ENCODE data around the gene RAB18.
"Not testable (repeated sequence)": the region's sequence is repeated elsewhere in the genome, so short reads cannot be mapped to it uniquely, and the experiment has no call there.

RAB18 gene

GRCh38 chr10:27504007-27504807 lies at the start of gene RAB18:
Gene RAB18 (plus strand): TSS chr10:27504304. CDS start chr10:27504370, 66 bp downstream.
- DNase-seq: peak; percentile 40

- no peak for DNase-seq
Measured at GRCh38 chr10:27454837-27455236, 49.3 kb upstream of the RAB18 start.

DNA sequence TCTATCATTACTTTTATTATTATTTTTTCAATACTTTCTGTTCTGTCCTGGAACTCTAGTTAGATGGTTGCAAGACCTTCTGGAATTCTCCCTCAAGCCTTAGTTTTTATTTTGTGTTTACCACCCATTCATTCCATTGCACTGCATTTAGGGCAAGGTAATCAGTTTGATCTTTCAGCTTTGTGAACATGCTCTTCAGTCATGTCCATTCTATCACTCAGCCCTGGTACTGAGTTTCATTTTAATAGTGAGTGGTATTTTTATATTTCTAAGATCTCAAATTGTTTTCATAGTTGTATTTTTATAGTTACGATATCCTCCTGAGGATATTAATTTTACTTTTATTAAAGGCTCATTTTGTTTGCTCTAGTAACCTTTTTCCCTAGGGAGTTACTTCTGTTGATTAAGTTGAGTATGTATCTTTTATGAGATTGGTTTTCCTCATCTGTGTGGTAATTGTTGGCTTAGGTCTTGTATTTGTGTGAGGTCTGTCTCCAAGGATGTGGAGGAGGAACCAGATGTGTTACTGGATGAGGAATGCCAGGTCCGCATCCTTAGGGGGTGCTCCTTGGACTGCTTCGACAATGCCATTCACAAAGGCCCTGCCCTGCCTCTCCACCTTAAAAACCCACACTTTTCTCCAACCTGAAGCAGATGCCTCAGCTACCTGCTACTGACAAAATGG lies 46.7 kb upstream of the RAB18 start:
- DNase-seq: no peak

- DNase-seq: no peak
Measured at GRCh38 chr10:27457966-27458365, 46.1 kb upstream of the RAB18 start.

GRCh38 chr10:27461312-27461711 lies 42.8 kb upstream of the RAB18 start:
- no peak for DNase-seq

GRCh38 chr10:27463961-27464360 lies 40.1 kb upstream of the RAB18 start:
- no peak for DNase-seq

DNA sequence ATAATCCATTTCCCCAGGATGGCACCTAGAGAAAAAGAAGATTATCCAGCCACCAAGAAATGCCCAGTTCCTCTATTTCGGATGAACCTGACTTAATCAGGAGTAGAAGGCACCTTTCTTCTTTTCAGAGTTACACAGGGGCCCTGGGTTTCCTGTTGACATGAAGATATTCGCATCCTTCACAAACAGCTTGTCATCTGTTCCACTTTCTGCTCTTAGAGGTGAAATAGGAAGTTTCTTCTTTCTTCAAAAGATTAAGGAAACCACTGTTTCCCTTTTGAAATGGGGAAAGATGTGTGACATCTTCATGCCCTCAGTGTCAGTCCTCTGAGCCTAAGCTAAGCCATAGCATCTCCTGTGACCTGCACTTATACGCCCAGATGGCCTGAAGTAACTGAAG lies 39.1 kb upstream of the RAB18 start:
- DNase-seq: no peak

DNA sequence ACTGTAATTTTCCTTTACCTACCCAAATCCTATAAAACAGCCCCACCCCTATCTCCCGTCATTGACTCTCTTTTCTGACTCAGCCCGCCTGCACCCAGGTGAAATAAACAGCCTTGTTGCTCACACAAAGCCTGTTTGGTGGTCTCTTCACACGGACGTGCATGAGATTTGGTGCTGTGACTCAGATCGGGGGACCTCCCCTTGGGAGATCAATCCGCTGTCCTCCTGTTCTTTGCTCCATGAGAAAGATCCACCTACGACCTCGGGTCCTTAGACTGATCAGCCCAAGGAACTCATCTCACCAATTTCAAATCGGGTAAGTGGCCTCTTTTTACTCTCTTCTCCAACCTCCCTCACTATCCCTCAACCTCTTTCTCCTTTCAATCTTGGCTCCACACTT lies 38.5 kb upstream of the RAB18 start:
- DNase-seq: not testable (repeated sequence)

- DNase-seq: no peak
Measured at GRCh38 chr10:27470885-27471284, 33.2 kb upstream of the RAB18 start.

DNA sequence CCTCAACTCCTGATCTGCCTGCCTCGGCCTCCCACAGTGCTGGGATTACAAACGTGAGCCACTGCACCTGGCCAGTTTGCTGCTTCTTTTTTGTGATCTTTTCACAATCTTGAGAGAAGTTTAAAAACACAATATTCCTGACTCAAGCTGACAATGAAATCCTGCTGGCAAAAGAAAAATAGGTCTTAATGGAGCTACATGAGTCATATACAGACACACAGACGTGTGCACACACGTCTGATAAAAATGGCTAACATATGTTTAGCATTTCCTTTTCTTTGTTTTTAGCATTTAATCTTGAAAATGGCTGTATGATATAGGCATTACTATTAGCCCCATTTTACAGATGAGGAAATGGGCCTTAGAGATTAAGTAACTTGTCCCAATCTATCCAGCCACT lies 29.4 kb upstream of the RAB18 start:
- no peak for DNase-seq

- no peak for DNase-seq
Measured at GRCh38 chr10:27479016-27479415, 25.1 kb upstream of the RAB18 start.

- no peak for DNase-seq
Measured at GRCh38 chr10:27481486-27481885, 22.6 kb upstream of the RAB18 start.

GRCh38 chr10:27482984-27483956 lies 20.8 kb upstream of the RAB18 start:
- DNase-seq: no peak

DNA sequence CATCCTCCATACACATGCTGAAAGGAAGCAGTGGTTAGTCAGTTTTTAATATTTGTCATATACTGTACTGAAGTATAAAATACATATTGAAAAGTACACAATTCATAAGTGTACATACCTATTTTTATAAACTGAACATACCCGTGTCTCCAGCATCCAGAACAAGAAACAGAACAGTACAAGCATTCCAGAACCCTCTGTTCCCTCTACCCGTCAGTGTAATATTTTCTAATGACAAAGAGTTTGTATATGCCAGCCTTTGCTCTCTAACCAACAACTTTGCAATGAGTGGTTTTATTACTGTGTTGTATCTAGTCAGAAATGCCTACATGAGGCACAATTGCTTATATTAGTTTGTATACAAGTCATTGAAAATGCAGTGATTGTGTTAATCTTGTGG lies 18.7 kb upstream of the RAB18 start:
- DNase-seq: no peak

DNA sequence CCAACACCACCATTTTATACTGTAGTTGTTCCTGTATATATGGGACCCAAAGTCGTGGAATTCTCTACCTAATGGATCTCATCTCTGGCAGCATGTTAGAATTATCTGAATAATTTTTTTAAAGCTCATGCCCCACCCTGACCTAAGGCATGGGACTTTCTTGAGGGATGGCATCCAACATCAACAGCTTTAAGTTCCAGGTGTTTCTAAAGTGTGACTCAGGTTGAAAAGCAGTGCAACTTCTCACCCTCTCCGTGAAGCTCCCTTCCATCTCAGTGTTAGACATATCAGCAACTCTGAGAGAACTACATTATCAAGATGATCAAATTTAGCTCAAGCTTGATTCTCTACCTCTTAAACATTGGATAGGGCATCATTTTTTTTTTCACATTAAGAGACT lies 18.1 kb upstream of the RAB18 start:
- DNase-seq: no peak

DNA sequence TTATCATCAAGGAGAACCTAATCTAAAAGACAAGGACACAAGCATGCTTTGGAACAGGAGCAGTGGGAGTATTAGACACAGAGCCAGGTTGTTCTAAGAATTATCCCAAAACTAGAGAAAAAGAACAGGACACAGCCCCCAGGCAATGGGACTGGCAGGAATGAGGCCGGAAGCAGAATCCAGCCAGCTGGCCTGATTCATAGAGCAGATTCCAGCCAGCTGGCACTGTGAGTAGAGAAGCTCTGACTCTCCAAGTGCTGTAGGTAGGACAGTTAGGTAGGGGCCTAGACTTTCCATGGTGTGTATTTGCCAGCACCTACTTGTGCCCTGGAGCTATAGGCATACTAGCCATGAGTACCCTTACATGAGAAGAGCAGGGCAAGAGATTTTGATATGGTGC lies 13.3 kb upstream of the RAB18 start:
- no peak for DNase-seq

- no peak for DNase-seq
Measured at GRCh38 chr10:27494116-27494805, 9.8 kb upstream of the RAB18 start.

DNA sequence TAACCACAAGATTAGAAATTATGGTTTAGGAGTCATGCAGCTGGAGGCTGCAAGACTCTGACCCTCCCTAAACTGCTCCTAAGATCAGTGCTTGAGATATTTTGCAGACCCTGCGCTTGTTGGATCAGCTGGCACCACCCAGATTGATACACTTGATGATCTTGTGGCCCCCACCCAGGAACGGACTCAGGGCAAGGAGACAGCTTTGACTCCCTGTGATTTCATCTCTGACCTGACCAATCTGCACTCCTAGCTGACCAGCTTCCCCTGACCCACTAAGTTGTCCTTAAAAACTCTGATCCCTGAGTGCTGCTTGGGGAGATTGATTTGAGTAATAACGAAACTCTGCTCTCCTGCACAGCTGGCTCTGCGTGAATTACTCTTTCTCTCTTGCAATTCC lies 8.0 kb upstream of the RAB18 start:
- no peak for DNase-seq

- no peak for DNase-seq
Measured at GRCh38 chr10:27500096-27500495, 4.0 kb upstream of the RAB18 start.

GRCh38 chr10:27500886-27501285 lies 3.2 kb upstream of the RAB18 start:
- no peak for DNase-seq

DNA sequence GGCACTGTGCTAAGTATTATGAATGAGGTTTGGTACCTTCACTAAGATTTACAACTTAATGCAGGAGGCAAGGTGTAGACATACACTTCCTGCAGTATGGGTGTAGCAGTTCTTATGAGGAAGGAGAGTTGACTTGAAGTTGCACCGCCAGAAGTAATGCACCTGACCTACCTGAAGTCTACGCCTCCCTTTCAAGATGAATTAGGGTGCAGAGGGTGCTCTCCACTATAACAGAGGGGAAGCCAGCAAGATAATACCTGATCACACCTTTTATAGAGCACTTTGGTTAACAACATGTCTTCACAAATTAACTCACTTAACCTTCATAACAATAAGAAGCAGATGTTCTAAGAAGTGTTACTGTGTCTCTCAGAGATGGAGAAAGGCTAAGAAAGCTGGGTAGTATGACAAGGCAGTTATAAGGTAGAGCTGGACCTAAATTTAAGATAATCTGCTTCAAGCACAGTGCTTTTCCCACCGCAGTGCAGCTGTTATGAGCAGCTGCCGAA lies 552 bp upstream of the RAB18 start:
- no peak for DNase-seq

DNA sequence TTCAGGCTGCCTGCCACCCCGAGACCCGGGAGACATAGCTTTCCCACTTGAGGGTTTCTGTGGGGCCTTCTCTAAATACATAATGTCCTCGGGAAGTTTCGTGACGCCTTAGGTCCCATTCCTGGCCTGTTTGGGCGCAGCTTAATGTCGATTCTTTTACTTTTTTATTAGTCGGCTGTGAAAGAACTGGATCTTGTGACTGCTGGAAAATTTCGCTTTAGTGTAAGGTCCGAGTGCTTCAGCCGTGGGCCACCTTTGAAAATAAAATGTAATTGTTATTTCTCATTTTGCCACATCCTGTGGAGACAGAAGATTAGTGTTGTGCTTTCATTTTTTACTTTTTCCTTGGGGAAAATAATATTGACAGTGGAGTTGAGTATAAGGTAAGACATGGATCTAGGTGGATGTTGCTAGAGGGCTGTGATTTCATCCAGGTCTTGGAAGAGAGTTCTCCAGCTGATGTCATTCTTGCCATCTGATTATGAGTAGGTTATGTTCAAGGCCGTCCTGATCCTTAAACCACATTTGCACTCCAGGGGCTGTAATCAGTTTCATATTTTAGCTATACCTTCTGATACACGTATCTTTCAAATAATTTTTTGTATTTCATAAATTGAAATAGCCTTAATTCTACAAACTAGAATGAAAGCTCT lies 830 bp downstream of the RAB18 start:
- DNase-seq: no peak

All from NCI-H187 treated with DMSO at 0.1 percent for 48 hours (cell line).